DOHH2 (cell line): ENCODE measurements around the gene TGM3.

Source experiments
- H3F3A ChIP-seq: fragments of 200-600 bp; sonication (generic), shearing (Covaris generic); 2 replicates; pipeline ENCODE4 v1.6.0; 2016; ENCODE audit warnings: antibody characterized with exemption, mild to moderate bottlenecking; ENCODE audit not compliant: control insufficient read depth, insufficient read depth
- H3K27ac ChIP-seq: fragments of 200-600 bp; sonication (generic); 2 replicates; pipeline ENCODE4 v1.5.1; 2014; ENCODE audit warnings: low read depth, mild to moderate bottlenecking, low read length, moderate library complexity
- H3K27me3 ChIP-seq: fragments of 200-600 bp; sonication (generic); 2 replicates; pipeline ENCODE4 v1.6.1; 2014; ENCODE audit warnings: mild to moderate bottlenecking, low read length, mixed read lengths; ENCODE audit not compliant: control insufficient read depth
- H3K36me3 ChIP-seq: fragments of 200-600 bp; sonication (generic); 2 replicates; pipeline ENCODE4 v1.6.1; 2014; ENCODE audit warnings: mild to moderate bottlenecking, low read length, moderate library complexity, mixed read lengths; ENCODE audit not compliant: control insufficient read depth
- H3K4me1 ChIP-seq: fragments of 200-600 bp; sonication (generic); 2 replicates; pipeline ENCODE4 v1.6.1; 2014; ENCODE audit warnings: mild to moderate bottlenecking, low read length, mixed read lengths; ENCODE audit not compliant: control insufficient read depth
- H3K4me2 ChIP-seq: fragments of 200-600 bp; sonication (generic); 2 replicates; pipeline ENCODE4 v1.6.0; 2014; ENCODE audit warnings: mild to moderate bottlenecking, low read length, moderate library complexity
- H3K4me3 ChIP-seq: fragments of 200-600 bp; sonication (generic); 2 replicates; pipeline ENCODE4 v1.5.1; 2014; ENCODE audit warnings: mild to moderate bottlenecking, low read length, mixed read lengths
- H3K79me2 ChIP-seq: fragments of 200-600 bp; sonication (generic); 2 replicates; pipeline ENCODE4 v1.6.1; 2014; ENCODE audit warnings: mild to moderate bottlenecking, low read length, mixed read lengths; ENCODE audit not compliant: control insufficient read depth
- H3K9me2 ChIP-seq: fragments of 200-600 bp; sonication (generic); replicated peaks from 2 replicates; pipeline ENCODE4 v1.6.1; 2014; ENCODE audit warnings: mild to moderate bottlenecking, low read length, mixed read lengths; ENCODE audit not compliant: control insufficient read depth
- H3K9me3 ChIP-seq: fragments of 200-600 bp; sonication (generic); 2 replicates; pipeline ENCODE4 v1.6.1; 2014; ENCODE audit warnings: antibody characterized with exemption, low read length, mixed read lengths; ENCODE audit not compliant: control insufficient read depth, insufficient read depth
- H4K20me1 ChIP-seq: fragments of 200-600 bp; sonication (generic); 2 replicates; pipeline ENCODE4 v1.6.0; 2014; ENCODE audit warnings: low read depth, mild to moderate bottlenecking, antibody characterized with exemption, low read length, moderate library complexity; ENCODE audit not compliant: control insufficient read depth, insufficient read depth
- CTCF ChIP-seq: fragments of 200-600 bp; sonication (generic); IDR thresholded peaks from one replicate; pipeline ENCODE4 v1.5.1; 2014; ENCODE audit warnings: antibody characterized with exemption, mild to moderate bottlenecking, low read depth, low read length; ENCODE audit not compliant: poor library complexity, severe bottlenecking
- EZH2phosphoT487 ChIP-seq: fragments of 200-600 bp; sonication (generic); IDR thresholded peaks from 2 replicates; pipeline ENCODE4 v1.6.1; 2017; ENCODE audit warnings: borderline replicate concordance, mild to moderate bottlenecking, antibody characterized with exemption, low read length, moderate library complexity, mixed read lengths

TGM3 gene

GRCh38 chr20:2295886-2296515 is at the start of gene TGM3:
Gene TGM3, plus strand, starts transcription at chr20:2296001. Its CDS starts 63 bp downstream, at chr20:2296064.
- Histone ChIP-seq H3K4me3 (no peak within 1 kb of the TSS), H3K9me3 (no peaks in the 10 kb centered on the region), H3K9me2 (no peaks in the 10 kb centered on the region), H3K79me2 (no peaks in the 10 kb centered on the region), H3K4me1 (peaks cover 3% of the 10 kb centered on the region), H3K27me3 (0 out of 2 replicates have a peak, but pooled peaks cover 2% of the 10 kb centered on the region), H3K27ac (no peak within 1 kb of the TSS), H3K36me3 (no peaks in the 10 kb centered on the region), H3K4me2 (no peak within 1 kb of the TSS), H4K20me1 (no peaks in the 10 kb centered on the region), H3F3A (no peaks in the 10 kb centered on the region)
- no peak for TF ChIP-seq CTCF
- no peak for TF ChIP-seq EZH2phosphoT487

GRCh38 chr20:2246069-2246491 is 49.7 kb upstream of the TGM3 start:
- no peaks in the 10 kb centered on the region for H3K79me2 ChIP-seq
- no peak overlapping the region for H3K4me2 ChIP-seq
- no peak for TF ChIP-seq EZH2phosphoT487
- TF ChIP-seq CTCF, result no peak

GRCh38 chr20:2248837-2249236 is 47.0 kb upstream of the TGM3 start:
- TF ChIP-seq EZH2phosphoT487, result no peak
- no peak for TF ChIP-seq CTCF
- H3K9me2 ChIP-seq, result no peaks in the 10 kb centered on the region
- peaks cover 19% of the 10 kb centered on the region for H3K27me3 ChIP-seq
- no peaks in the 10 kb centered on the region for H3K4me1 ChIP-seq
- H3K36me3 ChIP-seq, result no peaks in the 10 kb centered on the region
- no peaks in the 10 kb centered on the region for H3K9me3 ChIP-seq
- no peaks in the 10 kb centered on the region for H3F3A ChIP-seq
- no peaks in the 10 kb centered on the region for H3K79me2 ChIP-seq
- no peak overlapping the region for H3K4me3 ChIP-seq
- no peak overlapping the region for H3K4me2 ChIP-seq
- H3K27ac ChIP-seq, result no peak overlapping the region
- H4K20me1 ChIP-seq, result no peaks in the 10 kb centered on the region

More at GRCh38 chr20:2246069-2246491, 49.7 kb upstream of the TGM3 start:
- Histone ChIP-seq H3F3A (no peaks in the 10 kb centered on the region), H3K27me3 (peaks cover 19% of the 10 kb centered on the region), H3K9me3 (no peaks in the 10 kb centered on the region), H3K9me2 (no peaks in the 10 kb centered on the region), H3K36me3 (no peaks in the 10 kb centered on the region), H3K4me1 (no peaks in the 10 kb centered on the region), H3K4me3 (no peak overlapping the region), H4K20me1 (no peaks in the 10 kb centered on the region), H3K27ac (no peak overlapping the region)
